GM19324 (cell line): ENCODE measurements around the gene HECTD2.

Experiments used
- ATAC-seq: cut with Tn5 transposase; IDR thresholded peaks from one replicate; pipeline ENCODE4 v1.9.1; 2021; ENCODE audit warnings: mild to moderate bottlenecking, moderate library complexity; ENCODE audit not compliant: unreplicated experiment, low FRiP score

The HECTD2 gene

DNA sequence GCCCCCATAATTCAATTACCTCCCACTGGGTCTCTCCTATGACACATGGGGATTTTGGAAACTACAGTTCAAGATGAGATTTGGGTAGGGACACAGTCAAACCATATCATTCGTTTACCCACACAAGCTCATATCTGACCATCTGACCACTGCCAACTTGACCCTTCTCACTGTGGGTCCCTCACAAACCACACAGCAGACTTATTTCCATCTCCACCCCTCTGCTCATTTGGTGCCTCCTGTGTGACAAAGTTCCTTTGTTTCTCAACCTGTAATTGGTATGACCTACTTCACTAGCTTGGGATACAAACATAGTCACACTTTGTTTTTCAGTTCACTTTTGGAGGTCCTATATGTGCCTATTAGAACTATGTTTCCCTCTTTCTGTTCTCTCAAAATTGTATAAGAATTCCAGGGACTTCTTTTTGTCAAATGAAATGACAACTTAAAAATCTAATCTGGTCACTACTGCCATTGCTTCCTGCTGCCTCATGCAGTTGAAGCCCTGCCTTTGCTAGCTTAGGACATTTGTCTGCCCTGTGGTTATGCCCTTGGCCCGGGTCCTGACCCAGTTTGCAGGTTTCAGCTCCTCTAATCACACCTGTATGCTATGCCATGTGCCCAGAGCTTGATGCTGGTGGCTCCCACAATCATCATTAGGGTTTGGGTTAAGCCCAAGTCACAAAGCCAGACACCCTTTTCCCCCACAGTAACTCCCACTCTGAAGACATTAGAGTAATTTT, 152.9 kb downstream of the HECTD2 start:
- no peak for ATAC-seq

DNA sequence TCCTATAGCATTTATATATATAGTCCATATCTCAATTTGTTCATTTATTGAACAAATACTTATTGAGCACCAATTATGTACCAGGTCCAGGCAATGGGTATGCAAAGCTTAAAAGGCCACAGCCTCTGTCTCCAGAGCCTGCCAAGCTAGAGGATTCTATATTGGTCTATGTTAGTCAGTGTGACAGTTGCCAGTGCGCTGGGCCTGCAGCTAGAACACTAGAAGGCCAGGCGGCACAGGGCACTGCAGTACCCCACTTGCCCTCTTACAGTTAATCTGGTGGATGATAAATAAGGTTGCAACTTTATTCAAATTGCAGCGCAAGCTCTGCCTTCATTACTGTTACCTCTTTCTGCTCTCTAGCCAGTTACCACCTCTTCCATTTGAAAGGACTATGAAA, 153.9 kb downstream of the HECTD2 start:
- no peak for ATAC-seq
